ENCODE results near the gene TNFRSF4. TPM values are rescaled to one million over a fixed set of nuclear protein-coding genes. Genes with fewer than 3 reads are reported as not detected.

The TNFRSF4 gene
- total RNA-seq, 1 donor from 2014 or later = 788 TPM

DNA sequence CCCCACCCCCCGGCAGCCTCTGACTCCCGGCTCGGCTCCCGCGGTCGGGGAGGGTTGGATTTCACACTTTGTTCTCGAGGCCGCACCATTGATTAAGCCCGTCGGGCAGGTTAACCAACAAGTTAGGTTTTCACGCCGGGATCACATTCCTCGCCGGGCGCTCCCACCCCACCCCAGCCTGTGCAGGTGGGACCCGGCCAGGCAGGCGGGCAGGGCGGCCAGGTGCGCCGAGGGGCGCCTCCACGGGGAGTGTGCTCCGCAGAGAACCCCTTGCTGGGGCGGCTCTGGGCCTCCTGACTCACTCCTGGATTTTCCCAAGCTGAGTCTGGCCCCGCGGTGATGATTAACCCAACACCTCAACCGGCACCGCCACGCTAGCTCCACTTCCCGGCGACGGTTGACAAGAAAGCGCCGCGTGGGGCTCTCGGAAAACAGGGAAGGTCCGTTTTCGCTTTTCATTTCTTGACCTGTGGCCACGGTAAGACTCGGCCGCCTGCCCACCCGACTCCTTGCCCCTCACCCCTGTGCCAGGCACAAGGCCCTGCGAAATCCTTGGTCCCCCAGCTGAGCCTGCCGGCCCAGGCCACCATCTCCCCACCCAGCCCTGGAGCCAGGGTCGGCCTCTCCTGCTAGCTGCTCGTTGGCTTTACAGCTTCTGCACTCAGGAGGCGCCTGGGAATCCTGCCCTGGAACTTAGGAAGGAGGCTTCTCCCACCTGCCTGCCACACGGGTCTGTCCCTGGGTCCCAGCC lies 49.1 kb downstream of the TNFRSF4 start:
- Mint-ChIP-seq H3K9me3 (no peaks in the 10 kb centered on the region), H3K4me1 (ENCODE audit: low read depth) (peaks cover under 1% of the 10 kb centered on the region), H3K27me3 (ENCODE audit: insufficient read depth) (no peaks in the 10 kb centered on the region), H3K36me3 (ENCODE audit: low read depth) (no peaks in the 10 kb centered on the region), H3K27ac (no peak overlapping the region), H3K4me3 (no peak overlapping the region)
- no peak for DNase-seq (ENCODE audit: low spot score)
- intact Hi-C loops (cut with micrococcal nuclease) = no loop called here

- H3K36me3 Mint-ChIP-seq (ENCODE audit: low read depth) = no peaks in the 10 kb centered on the region
- no peaks in the 10 kb centered on the region for H3K9me3 Mint-ChIP-seq
- no peak for DNase-seq (ENCODE audit: low spot score)
- intact Hi-C loops (cut with micrococcal nuclease) = no loop called here
- no peak overlapping the region for H3K4me3 Mint-ChIP-seq
- peak overlapping the region; percentile 58 for H3K27ac Mint-ChIP-seq
- H3K4me1 Mint-ChIP-seq (ENCODE audit: low read depth) = no peaks in the 10 kb centered on the region
- H3K27me3 Mint-ChIP-seq (ENCODE audit: insufficient read depth) = no peaks in the 10 kb centered on the region
These were observed 49.6 kb downstream of the TNFRSF4 start for GRCh38 chr1:1164361-1164700.

DNA sequence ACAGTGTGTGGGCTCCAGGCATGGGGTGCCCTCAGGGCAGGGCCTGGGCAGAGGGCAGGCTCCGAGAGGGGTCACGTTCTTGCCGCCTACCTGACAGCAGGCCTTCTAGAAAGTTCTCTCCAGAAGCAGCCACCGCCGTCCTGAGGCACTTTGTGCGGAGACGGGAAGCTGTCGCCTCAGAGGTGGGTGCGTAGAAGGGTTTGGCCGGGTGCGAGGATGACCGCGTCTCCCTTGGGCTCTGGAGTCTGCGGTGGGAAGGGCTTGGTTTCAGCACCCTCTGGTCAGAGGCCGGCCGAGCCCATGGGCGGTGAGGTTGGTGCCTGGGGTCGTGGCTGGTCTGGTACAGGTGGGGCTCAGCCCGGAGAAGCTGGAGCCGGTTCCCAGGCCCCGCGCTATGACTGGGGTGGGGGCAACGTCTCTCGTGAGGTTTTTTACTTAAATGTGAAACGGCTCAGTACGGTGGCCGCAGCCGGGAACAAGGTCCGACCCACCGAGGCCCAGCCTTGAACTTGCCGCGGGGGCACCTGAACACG lies 50.3 kb downstream of the TNFRSF4 start:
- Mint-ChIP-seq H3K27me3 (ENCODE audit: insufficient read depth) (no peaks in the 10 kb centered on the region), H3K27ac (no peak overlapping the region), H3K4me3 (no peak overlapping the region), H3K36me3 (ENCODE audit: low read depth) (no peaks in the 10 kb centered on the region), H3K9me3 (no peaks in the 10 kb centered on the region), H3K4me1 (ENCODE audit: low read depth) (no peaks in the 10 kb centered on the region)
- intact Hi-C loops (cut with micrococcal nuclease) = no loop called here
- DNase-seq (ENCODE audit: low spot score) = no peak

DNA sequence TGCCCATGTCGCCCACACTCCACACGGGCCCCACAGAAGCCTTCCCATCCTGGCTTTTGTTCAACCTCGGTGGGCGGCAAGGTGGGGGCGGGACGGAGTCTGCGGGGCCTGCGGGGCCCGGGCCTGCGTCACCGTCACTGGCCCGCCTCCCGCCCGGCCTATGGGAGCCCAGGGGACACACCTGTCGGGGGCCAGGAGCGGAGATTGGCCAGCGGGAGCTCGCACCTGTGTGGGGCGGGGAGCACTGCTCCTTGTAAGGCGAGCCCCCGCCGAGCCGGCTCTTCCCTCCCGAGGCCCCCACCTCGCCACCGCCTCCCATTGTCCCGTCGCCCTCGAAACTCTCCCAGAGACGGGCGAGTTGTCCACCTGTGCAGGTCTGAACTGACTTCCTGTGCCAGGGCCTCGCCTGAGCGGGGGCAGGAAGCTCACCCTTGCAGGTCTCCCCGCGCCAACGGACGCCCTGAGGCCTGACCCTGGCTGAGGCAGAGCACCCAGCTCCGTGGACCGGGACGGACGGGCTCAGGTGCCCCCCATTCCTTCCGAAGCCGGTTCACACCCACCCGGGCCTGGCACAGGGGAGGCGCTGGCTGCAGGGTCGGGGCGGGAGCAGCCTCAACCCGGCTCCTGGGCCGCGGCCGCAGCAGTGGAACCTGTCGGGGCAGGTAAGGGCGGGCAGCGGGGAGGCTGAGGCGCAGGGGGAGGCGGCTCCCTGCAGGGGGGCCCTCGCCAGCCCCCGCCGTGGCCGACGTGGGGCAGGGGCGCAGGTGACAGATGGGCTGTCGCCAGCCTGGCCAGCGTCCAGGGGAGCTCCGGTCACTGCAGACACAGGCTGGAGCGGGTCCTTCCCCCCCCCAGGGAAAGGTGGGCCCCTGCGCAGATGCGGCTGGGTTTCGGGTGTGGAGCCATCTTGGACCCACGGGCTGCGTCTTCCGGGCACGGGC lies 51.1 kb downstream of the TNFRSF4 start:
- no peaks in the 10 kb centered on the region for H3K9me3 Mint-ChIP-seq
- no peaks in the 10 kb centered on the region for H3K27me3 Mint-ChIP-seq (ENCODE audit: insufficient read depth)
- no peaks in the 10 kb centered on the region for H3K36me3 Mint-ChIP-seq (ENCODE audit: low read depth)
- no peak overlapping the region for H3K27ac Mint-ChIP-seq
- intact Hi-C loops (cut with micrococcal nuclease) = no loop called here
- no peak overlapping the region for H3K4me3 Mint-ChIP-seq
- DNase-seq (ENCODE audit: low spot score) = no peak
- H3K4me1 Mint-ChIP-seq (ENCODE audit: low read depth) = no peaks in the 10 kb centered on the region

DNA sequence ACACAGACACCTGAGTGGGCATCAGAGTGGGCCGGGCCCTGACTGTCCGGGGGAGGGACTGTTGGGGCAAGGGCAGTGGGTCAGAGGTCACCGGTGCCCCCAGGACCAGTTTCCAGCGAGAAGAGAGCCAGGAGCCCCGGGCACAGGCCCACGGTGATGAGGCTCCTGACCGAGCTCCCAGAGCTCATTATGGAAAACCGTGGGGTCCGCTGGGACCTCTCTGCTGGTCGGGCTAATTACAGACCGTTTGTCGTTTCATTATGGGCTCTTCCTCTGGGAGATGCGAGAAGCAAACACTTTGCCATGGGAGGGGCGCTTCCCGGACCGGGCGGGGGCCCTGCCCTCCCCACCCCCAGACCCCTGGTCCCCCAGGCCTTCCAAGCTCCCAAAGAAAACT lies 52.3 kb downstream of the TNFRSF4 start:
- H3K4me3 Mint-ChIP-seq = no peak overlapping the region
- H3K27ac Mint-ChIP-seq = no peak overlapping the region
- no peaks in the 10 kb centered on the region for H3K9me3 Mint-ChIP-seq
- DNase-seq (ENCODE audit: low spot score) = no peak
- no peaks in the 10 kb centered on the region for H3K36me3 Mint-ChIP-seq (ENCODE audit: low read depth)
- H3K4me1 Mint-ChIP-seq (ENCODE audit: low read depth) = no peaks in the 10 kb centered on the region
- no peaks in the 10 kb centered on the region for H3K27me3 Mint-ChIP-seq (ENCODE audit: insufficient read depth)
- intact Hi-C loops (cut with micrococcal nuclease) = no loop called here

Other genes with a start within 250 kb of the TNFRSF4 start
- gene PLEKHN1, start 247.7 kb downstream of the TNFRSF4 start, total RNA-seq = 1.7 and 1.8 TPM in 2 replicates
- not detected in 2 replicates for gene PERM1, start 232.1 kb downstream of the TNFRSF4 start, total RNA-seq
- 1.8 and 2.9 TPM in 2 replicates for gene HES4, start 214.1 kb downstream of the TNFRSF4 start, total RNA-seq
- 52.9 and 53.7 TPM in 2 replicates for gene ISG15, start 200.7 kb downstream of the TNFRSF4 start, total RNA-seq
- 25.8 and 30.3 TPM in 2 replicates for gene AGRN, start 194.0 kb downstream of the TNFRSF4 start, total RNA-seq
- 0.10 TPM in 1 of 2 replicates, not detected in the other for gene RNF223, start 139.8 kb downstream of the TNFRSF4 start, total RNA-seq
- 30.0 and 30.3 TPM in 2 replicates for gene C1orf159, start 98.1 kb downstream of the TNFRSF4 start, total RNA-seq
- 0.10 and 0.15 TPM in 2 replicates for gene TTLL10, start 40.3 kb downstream of the TNFRSF4 start, total RNA-seq
- gene TNFRSF18, start 7.6 kb downstream of the TNFRSF4 start, total RNA-seq = 350 and 356 TPM in 2 replicates
- 202 TPM in 2 replicates for gene SDF4, start 17.8 kb upstream of the TNFRSF4 start, total RNA-seq
- gene B3GALT6, start 18.1 kb upstream of the TNFRSF4 start, total RNA-seq = 45.9 and 46.3 TPM in 2 replicates
- gene C1QTNF12, start 32.6 kb upstream of the TNFRSF4 start, total RNA-seq = 2.2 and 4.1 TPM in 2 replicates
- gene UBE2J2, start 59.7 kb upstream of the TNFRSF4 start, total RNA-seq = 95.6 and 99.5 TPM in 2 replicates
- gene SCNN1D, start 66.3 kb upstream of the TNFRSF4 start, total RNA-seq = 2.5 TPM in 2 replicates
- 47.7 and 55.1 TPM in 2 replicates for gene ACAP3, start 93.8 kb upstream of the TNFRSF4 start, total RNA-seq
- gene PUSL1, start 94.4 kb upstream of the TNFRSF4 start, total RNA-seq = 34.6 and 36.8 TPM in 2 replicates
- gene INTS11, start 110.5 kb upstream of the TNFRSF4 start, total RNA-seq = 144 and 147 TPM in 2 replicates
- gene CPTP, start 110.6 kb upstream of the TNFRSF4 start, total RNA-seq = 13.6 and 14.6 TPM in 2 replicates
- 0.22 and 0.34 TPM in 2 replicates for gene TAS1R3, start 117.1 kb upstream of the TNFRSF4 start, total RNA-seq
- gene DVL1, start 135.3 kb upstream of the TNFRSF4 start, total RNA-seq = 66.5 and 72.2 TPM in 2 replicates
- 0.18 and 0.20 TPM in 2 replicates for gene MXRA8, start 144.4 kb upstream of the TNFRSF4 start, total RNA-seq
- gene AURKAIP1, start 161.1 kb upstream of the TNFRSF4 start, total RNA-seq = 147 and 148 TPM in 2 replicates
- 138 and 139 TPM in 2 replicates for gene CCNL2, start 185.2 kb upstream of the TNFRSF4 start, total RNA-seq
- gene MRPL20, start 193.1 kb upstream of the TNFRSF4 start, total RNA-seq = 184 and 205 TPM in 2 replicates
- 0.10 TPM in 1 of 2 replicates, not detected in the other for gene ANKRD65, start 207.1 kb upstream of the TNFRSF4 start, total RNA-seq
- 5.5 and 5.8 TPM in 2 replicates for gene VWA1, start 221.5 kb upstream of the TNFRSF4 start, total RNA-seq
- gene ATAD3C, start 235.5 kb upstream of the TNFRSF4 start, total RNA-seq = 0.57 and 1.0 TPM in 2 replicates

Data from activated T-helper 1 cell treated with anti-CD3 and anti-CD28 coated beads, Interleukin-12 subunit alpha, Interleukin-12 subunit beta, Interleukin-2, Interleukin-4 antibody, amounts not matched to agents 30 ng/mL and 10 ng/mL and 1 ng/mL, durations not matched to agents 14 hours and 24 hours and 36 hours (primary cell).